ENCODE results near the gene LTBP2.

DNA sequence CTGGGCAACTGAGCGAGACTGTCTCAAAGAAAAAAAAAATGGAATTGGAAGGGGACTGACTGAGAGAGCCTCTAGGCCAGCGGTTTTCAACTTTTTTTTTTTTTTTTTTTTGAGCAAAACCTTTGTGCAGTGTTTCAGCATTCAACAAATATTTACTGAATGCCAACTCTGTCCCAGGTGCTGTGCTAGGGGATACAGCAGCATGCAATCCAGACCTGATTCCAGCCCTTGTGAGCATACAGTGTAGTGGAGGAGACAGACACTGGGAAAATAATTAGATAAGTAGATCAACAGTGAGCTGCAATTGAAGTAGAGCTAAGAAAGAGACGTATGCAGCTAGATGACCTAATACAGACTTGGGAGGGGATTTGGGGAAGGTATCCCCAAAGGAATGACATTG lies 23.8 kb upstream of the LTBP2 start:
- TF ChIP-seq, protein P1, sequence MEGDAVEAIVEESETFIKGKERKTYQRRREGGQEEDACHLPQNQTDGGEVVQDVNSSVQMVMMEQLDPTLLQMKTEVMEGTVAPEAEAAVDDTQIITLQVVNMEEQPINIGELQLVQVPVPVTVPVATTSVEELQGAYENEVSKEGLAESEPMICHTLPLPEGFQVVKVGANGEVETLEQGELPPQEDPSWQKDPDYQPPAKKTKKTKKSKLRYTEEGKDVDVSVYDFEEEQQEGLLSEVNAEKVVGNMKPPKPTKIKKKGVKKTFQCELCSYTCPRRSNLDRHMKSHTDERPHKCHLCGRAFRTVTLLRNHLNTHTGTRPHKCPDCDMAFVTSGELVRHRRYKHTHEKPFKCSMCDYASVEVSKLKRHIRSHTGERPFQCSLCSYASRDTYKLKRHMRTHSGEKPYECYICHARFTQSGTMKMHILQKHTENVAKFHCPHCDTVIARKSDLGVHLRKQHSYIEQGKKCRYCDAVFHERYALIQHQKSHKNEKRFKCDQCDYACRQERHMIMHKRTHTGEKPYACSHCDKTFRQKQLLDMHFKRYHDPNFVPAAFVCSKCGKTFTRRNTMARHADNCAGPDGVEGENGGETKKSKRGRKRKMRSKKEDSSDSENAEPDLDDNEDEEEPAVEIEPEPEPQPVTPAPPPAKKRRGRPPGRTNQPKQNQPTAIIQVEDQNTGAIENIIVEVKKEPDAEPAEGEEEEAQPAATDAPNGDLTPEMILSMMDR (conservative IDR thresholded peaks at IDR 0.05), result no peak
- no peak for TF ChIP-seq EZH2 (IDR thresholded peaks at IDR 0.05; ENCODE audit: low read depth)

All from PC-9 (cell line).